OCI-LY3 (cell line): ENCODE results near the gene NRG4.

Experiments
- H2AFZ ChIP-seq: fragments of 200-600, 300-600 bp; shearing (Covaris generic); 2 replicates; pipeline ENCODE4 v1.6.0; 2014; ENCODE audit warnings: antibody characterized with exemption, low read depth, low read length
- H3K27ac ChIP-seq: fragments of 200-600, 300-600 bp; sonication (generic); 2 replicates; pipeline ENCODE4 v1.5.1; 2014; ENCODE audit warnings: mild to moderate bottlenecking, low read length, moderate library complexity, mixed read lengths
- H3K27me3 ChIP-seq: fragments of 200-600, 300-600 bp; sonication (generic); 2 replicates; pipeline ENCODE4 v1.6.1; 2014; ENCODE audit warnings: low read depth, low read length, mixed read lengths
- H3K36me3 ChIP-seq: fragments of 200-600, 300-600 bp; sonication (generic); replicated peaks from 2 replicates; pipeline ENCODE3; 2014; ENCODE audit warnings: low read depth, low read length, mixed read lengths
- H3K4me1 ChIP-seq: fragments of 300-600, 200-600 bp; sonication (generic); 2 replicates; pipeline ENCODE4 v1.6.1; 2014; ENCODE audit warnings: low read length, mixed read lengths
- H3K4me2 ChIP-seq: fragments of 200-600, 300-600 bp; sonication (generic); 2 replicates; pipeline ENCODE4 v1.6.1; 2014; ENCODE audit warnings: low read length, mixed read lengths
- H3K4me3 ChIP-seq: fragments of 300-600, 200-600 bp; sonication (generic); 2 replicates; pipeline ENCODE4 v1.5.1; 2014; ENCODE audit warnings: antibody characterized with exemption, mild to moderate bottlenecking, low read length, moderate library complexity
- H3K79me2 ChIP-seq: fragments of 300-600, 200-600 bp; shearing (Covaris generic); 2 replicates; pipeline ENCODE4 v1.6.1; 2014; ENCODE audit warnings: mild to moderate bottlenecking, low read length, mixed read lengths
- H3K9ac ChIP-seq: fragments of 300-600, 200-600 bp; shearing (Covaris generic); 2 replicates; pipeline ENCODE4 v1.6.0; 2014; ENCODE audit warnings: mild to moderate bottlenecking, low read length, moderate library complexity
- H3K9me3 ChIP-seq: fragments of 200-600, 300-600 bp; shearing (Covaris generic); 2 replicates; pipeline ENCODE4 v1.6.1; 2014; ENCODE audit warnings: low read length, mixed read lengths; ENCODE audit not compliant: insufficient read depth
- H4K20me1 ChIP-seq: fragments of 200-600, 300-600 bp; sonication (generic); 2 replicates; pipeline ENCODE4 v1.6.1; 2016; ENCODE audit warnings: low read length, mixed read lengths; ENCODE audit not compliant: insufficient read depth
- EZH2phosphoT487 ChIP-seq: fragments of 200-600 bp; shearing (Covaris generic); IDR thresholded peaks from 2 replicates; pipeline ENCODE4 v1.6.1; 2018; ENCODE audit warnings: antibody characterized with exemption, mixed run types, low read depth
- TF ChIP-seq, protein P1 (sequence below): fragments of 200-600, 300-600 bp; sonication (generic); IDR thresholded peaks from 2 replicates; pipeline ENCODE4 v1.5.1; 2014; ENCODE audit warnings: antibody characterized with exemption, low read length, low read depth

The NRG4 gene

DNA sequence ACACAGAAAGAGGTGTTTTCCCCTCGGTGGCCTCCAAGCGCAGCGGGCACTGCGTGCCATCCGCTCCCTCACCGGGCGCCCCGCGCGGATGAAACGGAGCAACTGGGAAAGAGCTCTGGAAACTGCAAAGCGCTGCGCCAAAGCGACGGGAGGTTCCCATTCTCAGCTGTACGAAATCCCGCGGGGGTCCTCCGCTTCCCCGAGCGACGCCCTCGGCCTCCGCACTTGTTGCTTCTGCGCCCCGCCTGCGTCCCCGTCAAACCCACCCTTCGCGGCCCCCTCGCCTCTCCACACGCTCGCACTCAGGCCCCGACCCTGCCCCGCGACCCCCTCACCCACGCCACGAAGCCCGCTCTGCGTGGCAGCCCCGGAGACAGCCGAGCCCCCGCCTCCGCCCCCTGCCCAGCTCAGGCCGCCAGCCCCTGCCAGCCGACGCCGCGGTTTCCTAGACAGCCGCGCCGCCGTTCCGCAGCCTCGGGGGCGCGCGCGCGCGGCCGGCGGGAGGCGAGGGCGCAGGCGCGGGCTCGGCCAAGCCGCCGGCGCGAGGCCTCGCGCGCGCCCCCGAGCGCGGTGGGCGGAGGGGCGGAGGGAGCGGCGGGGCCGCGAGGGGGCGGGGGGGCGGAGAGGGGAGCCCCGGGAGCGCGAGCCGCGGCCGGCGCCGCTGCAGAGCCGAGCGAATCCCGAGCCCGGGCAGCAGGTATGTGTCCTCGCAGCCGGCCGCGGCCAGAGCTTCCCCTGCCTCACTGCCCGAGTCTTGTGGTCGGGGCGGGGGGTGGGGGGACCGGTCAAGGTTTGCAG is 47.3 kb upstream of the NRG4 start, which contains the start of gene TMEM266:
TSS of gene TMEM266 (plus strand) at position 666 of the 798 bp plus-strand sequence. CDS start 74,279 bp downstream, outside the sequence.
- Histone ChIP-seq H2AFZ (peak within 1 kb of the TSS; percentile 52; the same call in 1 of the 2 replicates), H3K9me3 (no peaks in the 10 kb centered on the region), H3K4me3 (peak within 1 kb of the TSS; percentile 88), H3K4me1 (peaks cover 57% of the 10 kb centered on the region), H3K36me3 (no peaks in the 10 kb centered on the region), H3K79me2 (peaks cover 4% of the 10 kb centered on the region; the same call in 1 of the 2 replicates), H3K27ac (peak within 1 kb of the TSS; percentile 93; the same call in 1 of the 2 replicates), H3K9ac (peak within 1 kb of the TSS; percentile 64), H3K4me2 (peak within 1 kb of the TSS; percentile 87), H3K27me3 (peaks cover 35% of the 10 kb centered on the region), H4K20me1 (no peaks in the 10 kb centered on the region)
- no peak for TF ChIP-seq EZH2phosphoT487
- TF ChIP-seq, protein P1, sequence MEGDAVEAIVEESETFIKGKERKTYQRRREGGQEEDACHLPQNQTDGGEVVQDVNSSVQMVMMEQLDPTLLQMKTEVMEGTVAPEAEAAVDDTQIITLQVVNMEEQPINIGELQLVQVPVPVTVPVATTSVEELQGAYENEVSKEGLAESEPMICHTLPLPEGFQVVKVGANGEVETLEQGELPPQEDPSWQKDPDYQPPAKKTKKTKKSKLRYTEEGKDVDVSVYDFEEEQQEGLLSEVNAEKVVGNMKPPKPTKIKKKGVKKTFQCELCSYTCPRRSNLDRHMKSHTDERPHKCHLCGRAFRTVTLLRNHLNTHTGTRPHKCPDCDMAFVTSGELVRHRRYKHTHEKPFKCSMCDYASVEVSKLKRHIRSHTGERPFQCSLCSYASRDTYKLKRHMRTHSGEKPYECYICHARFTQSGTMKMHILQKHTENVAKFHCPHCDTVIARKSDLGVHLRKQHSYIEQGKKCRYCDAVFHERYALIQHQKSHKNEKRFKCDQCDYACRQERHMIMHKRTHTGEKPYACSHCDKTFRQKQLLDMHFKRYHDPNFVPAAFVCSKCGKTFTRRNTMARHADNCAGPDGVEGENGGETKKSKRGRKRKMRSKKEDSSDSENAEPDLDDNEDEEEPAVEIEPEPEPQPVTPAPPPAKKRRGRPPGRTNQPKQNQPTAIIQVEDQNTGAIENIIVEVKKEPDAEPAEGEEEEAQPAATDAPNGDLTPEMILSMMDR = no peak

DNA sequence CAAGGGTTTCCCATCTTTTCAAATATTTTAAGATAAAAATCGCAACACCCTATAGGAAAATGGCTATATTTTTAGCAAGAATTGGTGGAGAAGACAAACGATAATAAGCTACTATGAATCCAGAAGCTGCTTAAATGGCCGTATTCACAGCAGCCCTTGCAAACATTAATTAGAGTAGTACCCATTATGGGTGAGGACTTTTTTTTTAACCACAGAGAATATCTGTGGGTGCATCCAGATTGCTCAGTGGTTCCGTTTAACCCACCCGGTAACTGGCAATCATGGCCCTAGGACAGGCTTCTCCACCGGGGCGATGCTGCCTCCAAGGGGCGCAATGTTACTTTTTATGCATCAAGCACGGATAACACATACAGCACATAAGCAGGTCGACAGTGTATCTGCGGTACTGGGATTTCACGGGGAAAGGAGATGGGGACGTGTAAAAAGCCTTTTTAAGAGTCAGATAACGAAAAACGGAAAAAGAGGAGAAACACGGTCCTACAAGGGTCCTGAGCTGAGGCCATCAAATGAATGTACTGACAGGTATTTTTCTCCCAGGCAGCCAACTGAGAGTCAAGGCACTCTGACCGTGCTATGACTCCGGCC is 46.6 kb upstream of the NRG4 start:
- H3K4me3 ChIP-seq = peak overlapping the region; percentile 78
- peak overlapping the region; percentile 93; the same call in 1 of the 2 replicates for H3K27ac ChIP-seq
- H4K20me1 ChIP-seq = no peaks in the 10 kb centered on the region
- peak overlapping the region; percentile 59 for H3K9ac ChIP-seq
- H2AFZ ChIP-seq = peak overlapping the region; percentile 43; the same call in 1 of the 2 replicates
- H3K27me3 ChIP-seq = peaks cover 28% of the 10 kb centered on the region
- no peaks in the 10 kb centered on the region for H3K9me3 ChIP-seq
- H3K79me2 ChIP-seq = peaks cover 6% of the 10 kb centered on the region; the same call in 1 of the 2 replicates
- peaks cover 54% of the 10 kb centered on the region for H3K4me1 ChIP-seq
- TF ChIP-seq, protein P1 = peak; percentile 90
- no peak for TF ChIP-seq EZH2phosphoT487
- no peaks in the 10 kb centered on the region for H3K36me3 ChIP-seq
- peak overlapping the region; percentile 87 for H3K4me2 ChIP-seq

DNA sequence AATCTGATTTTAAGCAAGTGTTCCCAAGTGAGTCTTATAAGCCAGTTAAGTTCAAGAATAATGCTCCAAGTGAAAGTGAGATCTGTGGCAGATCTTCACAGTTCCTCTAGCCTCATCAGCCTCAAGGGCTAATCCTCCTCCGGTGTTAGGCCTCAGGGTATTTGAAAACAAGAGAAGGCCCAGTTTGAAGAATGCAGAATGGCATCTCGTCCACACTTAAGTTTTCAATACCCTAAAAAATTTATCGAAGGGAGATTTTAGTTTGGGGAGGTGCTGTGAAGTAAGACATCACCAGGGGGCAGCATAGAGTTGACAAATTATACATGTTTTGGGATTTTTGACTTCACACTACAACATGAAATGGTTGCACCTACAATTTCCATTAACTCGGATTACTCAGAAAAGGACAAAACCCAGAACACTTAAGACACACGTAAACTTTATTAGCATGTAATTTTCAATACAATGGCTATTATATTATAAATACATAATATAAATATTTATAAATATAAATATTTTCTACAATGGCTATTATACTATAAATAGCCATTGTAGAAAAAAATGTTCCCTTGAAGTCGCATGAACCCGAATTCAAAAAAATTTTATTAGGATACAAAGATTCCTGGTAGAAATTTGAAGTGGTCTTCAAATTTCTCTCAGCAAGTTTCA is 45.2 kb upstream of the NRG4 start:
- Histone ChIP-seq H3K4me2 (peak overlapping the region; percentile 87), H3K27me3 (peaks cover 15% of the 10 kb centered on the region), H4K20me1 (no peaks in the 10 kb centered on the region), H3K9me3 (no peaks in the 10 kb centered on the region), H3K9ac (peak overlapping the region; percentile 59), H3K79me2 (peaks cover 6% of the 10 kb centered on the region; the same call in 1 of the 2 replicates), H3K4me3 (peak overlapping the region; percentile 78), H3K27ac (peak overlapping the region; percentile 93), H2AFZ (no peak overlapping the region), H3K36me3 (no peaks in the 10 kb centered on the region), H3K4me1 (peaks cover 56% of the 10 kb centered on the region)
- 0 out of 2 replicates have a peak, but pooled peaks have one; percentile 5 for TF ChIP-seq EZH2phosphoT487
- TF ChIP-seq, protein P1 = peak; percentile 88
